ENCODE measurements around the gene TIGD3. TPM values are rescaled to one million over a fixed set of nuclear protein-coding genes. Genes with fewer than 3 reads are reported as not detected.
A peak's percentile ranks its signal among the peaks of the same experiment; 100 is the strongest.

Gene TIGD3
- total RNA-seq, 2 experiments from 2014 or later, result 0.42 to 0.79 TPM

- H3K4me3 Mint-ChIP-seq, result peak within 1 kb of the TSS; percentile 94
- no peaks in the 10 kb centered on the region for H3K9me3 Mint-ChIP-seq
- peaks cover 14% of the 10 kb centered on the region for H3K36me3 Mint-ChIP-seq (ENCODE audit: low read depth)
- ChIA-PET CTCF (interaction anchor here (0.7 to 3.0 kb wide), 7 partner anchors 8 to 539 kb away, joined by 3 to 14 read pairs (median 3); no protein-coding TSS in a partner anchor), POLR2A (interaction anchor here (1.2 to 2.5 kb wide), 2 partner anchors 37 to 113 kb away, joined by 6 to 11 read pairs; partner anchors contain the start of gene NEAT1)
- H3K27ac Mint-ChIP-seq, result peak within 1 kb of the TSS; percentile 98
- H3K4me1 Mint-ChIP-seq, result peaks cover 76% of the 10 kb centered on the region
- no peaks in the 10 kb centered on the region for H3K27me3 Mint-ChIP-seq
- peak; percentile 88 for DNase-seq
Observed at GRCh38 chr11:65386307-65387140, 32.0 kb downstream of the TIGD3 start, which contains the start of gene FRMD8. TSS of gene FRMD8 (plus strand) at chr11:65386637. CDS start at chr11:65387037, 400 bp downstream.

GRCh38 chr11:65388731-65389130 lies 34.2 kb downstream of the TIGD3 start:
- no peaks in the 10 kb centered on the region for H3K9me3 Mint-ChIP-seq
- CTCF ChIA-PET, result interaction anchor here (0.6 to 3.0 kb wide), 5 partner anchors 12 to 423 kb away, joined by 3 to 14 read pairs (median 4); no protein-coding TSS in a partner anchor
- H3K4me1 Mint-ChIP-seq, result peaks cover 60% of the 10 kb centered on the region
- no peaks in the 10 kb centered on the region for H3K27me3 Mint-ChIP-seq
- peak overlapping the region; percentile 27 for H3K27ac Mint-ChIP-seq
- DNase-seq, result no peak
- POLR2A ChIA-PET, result interaction anchor here (0.8 to 2.5 kb wide), 3 partner anchors 27 to 118 kb away, joined by 3 to 11 read pairs (median 4); partner anchors contain the start of gene NEAT1
- H3K4me3 Mint-ChIP-seq, result peak overlapping the region; percentile 35
- peaks cover 24% of the 10 kb centered on the region for H3K36me3 Mint-ChIP-seq (ENCODE audit: low read depth)

GRCh38 chr11:65389294-65389980 lies 34.9 kb downstream of the TIGD3 start:
- peaks cover 53% of the 10 kb centered on the region for H3K4me1 Mint-ChIP-seq
- peak overlapping the region; percentile 57 for H3K27ac Mint-ChIP-seq
- DNase-seq, result no peak
- ChIA-PET CTCF (interaction anchor here (0.6 to 1.0 kb wide), 2 partner anchors 60 to 424 kb away, joined by 3 to 4 read pairs; no protein-coding TSS in a partner anchor), POLR2A (no interaction called here)
- H3K4me3 Mint-ChIP-seq, result peak overlapping the region; percentile 35
- H3K27me3 Mint-ChIP-seq, result no peaks in the 10 kb centered on the region
- H3K9me3 Mint-ChIP-seq, result no peaks in the 10 kb centered on the region
- peaks cover 27% of the 10 kb centered on the region for H3K36me3 Mint-ChIP-seq (ENCODE audit: low read depth)

GRCh38 chr11:65390099-65390941 lies 35.8 kb downstream of the TIGD3 start:
- Mint-ChIP-seq H3K4me1 (peaks cover 44% of the 10 kb centered on the region), H3K4me3 (no peak overlapping the region), H3K36me3 (ENCODE audit: low read depth) (peaks cover 27% of the 10 kb centered on the region), H3K27ac (peak overlapping the region; percentile 77), H3K27me3 (no peaks in the 10 kb centered on the region), H3K9me3 (no peaks in the 10 kb centered on the region)
- CTCF ChIA-PET, result interaction anchor here (0.8 to 4.2 kb wide), 4 partner anchors 22 to 162 kb away, joined by 3 to 24 read pairs (median 4); no protein-coding TSS in a partner anchor
- POLR2A ChIA-PET, result no interaction called here
- DNase-seq, result no peak

GRCh38 chr11:65390996-65391395 lies 36.4 kb downstream of the TIGD3 start:
- no peak overlapping the region for H3K27ac Mint-ChIP-seq
- H3K4me1 Mint-ChIP-seq, result peaks cover 39% of the 10 kb centered on the region
- ChIA-PET CTCF (interaction anchor here (0.8 to 4.2 kb wide), 5 partner anchors 21 to 161 kb away, joined by 3 to 24 read pairs (median 3); no protein-coding TSS in a partner anchor), POLR2A (no interaction called here)
- peaks cover 28% of the 10 kb centered on the region for H3K36me3 Mint-ChIP-seq (ENCODE audit: low read depth)
- no peak for DNase-seq
- no peaks in the 10 kb centered on the region for H3K27me3 Mint-ChIP-seq
- H3K4me3 Mint-ChIP-seq, result no peak overlapping the region
- no peaks in the 10 kb centered on the region for H3K9me3 Mint-ChIP-seq

- POLR2A ChIA-PET, result no interaction called here
- Mint-ChIP-seq H3K27ac (peak overlapping the region; percentile 36), H3K27me3 (no peaks in the 10 kb centered on the region), H3K9me3 (no peaks in the 10 kb centered on the region), H3K4me3 (no peak overlapping the region), H3K36me3 (ENCODE audit: low read depth) (peaks cover 29% of the 10 kb centered on the region), H3K4me1 (peaks cover 31% of the 10 kb centered on the region)
- DNase-seq, result no peak
- CTCF ChIA-PET, result interaction anchor here (0.7 to 4.2 kb wide), 4 partner anchors 10 to 126 kb away, joined by 3 to 24 read pairs (median 3); no protein-coding TSS in a partner anchor
Observed at GRCh38 chr11:65392186-65392829, 37.8 kb downstream of the TIGD3 start.

- H3K27ac Mint-ChIP-seq, result no peak overlapping the region
- POLR2A ChIA-PET, result no interaction called here
Observed at GRCh38 chr11:65392899-65393298, 38.3 kb downstream of the TIGD3 start.

GRCh38 chr11:65393513-65394079 lies 39.0 kb downstream of the TIGD3 start:
- H3K9me3 Mint-ChIP-seq, result no peaks in the 10 kb centered on the region
- peaks cover 19% of the 10 kb centered on the region for H3K4me1 Mint-ChIP-seq
- CTCF ChIA-PET, result interaction anchor here (0.6 to 4.2 kb wide), 3 partner anchors 14 to 23 kb away, joined by 3 to 24 read pairs (median 3); no protein-coding TSS in a partner anchor
- DNase-seq, result no peak
- H3K4me3 Mint-ChIP-seq, result no peak overlapping the region
- no peak overlapping the region for H3K27ac Mint-ChIP-seq
- no peaks in the 10 kb centered on the region for H3K27me3 Mint-ChIP-seq
- H3K36me3 Mint-ChIP-seq (ENCODE audit: low read depth), result peaks cover 31% of the 10 kb centered on the region
- POLR2A ChIA-PET, result no interaction called here

More at GRCh38 chr11:65392899-65393298, 38.3 kb downstream of the TIGD3 start:
- Mint-ChIP-seq H3K36me3 (ENCODE audit: low read depth) (peaks cover 31% of the 10 kb centered on the region), H3K27me3 (no peaks in the 10 kb centered on the region), H3K4me3 (no peak overlapping the region), H3K9me3 (no peaks in the 10 kb centered on the region), H3K4me1 (peaks cover 26% of the 10 kb centered on the region)
- no peak for DNase-seq
- CTCF ChIA-PET, result interaction anchor here (4.2 kb wide), 1 partner anchor 23 kb away, joined by 24 read pairs; no protein-coding TSS in a partner anchor

GRCh38 chr11:65394125-65394536 lies 39.6 kb downstream of the TIGD3 start:
- H3K36me3 Mint-ChIP-seq (ENCODE audit: low read depth), result peaks cover 27% of the 10 kb centered on the region
- H3K27me3 Mint-ChIP-seq, result no peaks in the 10 kb centered on the region
- DNase-seq, result no peak
- no peaks in the 10 kb centered on the region for H3K9me3 Mint-ChIP-seq
- H3K4me1 Mint-ChIP-seq, result peaks cover 14% of the 10 kb centered on the region
- POLR2A ChIA-PET, result no interaction called here
- H3K4me3 Mint-ChIP-seq, result no peak overlapping the region
- no peak overlapping the region for H3K27ac Mint-ChIP-seq
- CTCF ChIA-PET, result interaction anchor here (0.6 to 4.2 kb wide), 5 partner anchors 10 to 23 kb away, joined by 3 to 24 read pairs (median 3); no protein-coding TSS in a partner anchor

- peaks cover 26% of the 10 kb centered on the region for H3K36me3 Mint-ChIP-seq (ENCODE audit: low read depth)
- H3K9me3 Mint-ChIP-seq, result no peaks in the 10 kb centered on the region
- H3K27ac Mint-ChIP-seq, result no peak overlapping the region
- DNase-seq, result no peak
- ChIA-PET POLR2A (no interaction called here), CTCF (interaction anchor here (1.7 kb wide), 1 partner anchor 9 kb away, joined by 3 read pairs; no protein-coding TSS in a partner anchor)
- H3K27me3 Mint-ChIP-seq, result no peaks in the 10 kb centered on the region
- H3K4me3 Mint-ChIP-seq, result no peak overlapping the region
- H3K4me1 Mint-ChIP-seq, result peaks cover 2% of the 10 kb centered on the region
Observed at GRCh38 chr11:65395961-65396530, 41.5 kb downstream of the TIGD3 start.
